ENCODE measurements around the gene TMOD2.

The TMOD2 gene

DNA sequence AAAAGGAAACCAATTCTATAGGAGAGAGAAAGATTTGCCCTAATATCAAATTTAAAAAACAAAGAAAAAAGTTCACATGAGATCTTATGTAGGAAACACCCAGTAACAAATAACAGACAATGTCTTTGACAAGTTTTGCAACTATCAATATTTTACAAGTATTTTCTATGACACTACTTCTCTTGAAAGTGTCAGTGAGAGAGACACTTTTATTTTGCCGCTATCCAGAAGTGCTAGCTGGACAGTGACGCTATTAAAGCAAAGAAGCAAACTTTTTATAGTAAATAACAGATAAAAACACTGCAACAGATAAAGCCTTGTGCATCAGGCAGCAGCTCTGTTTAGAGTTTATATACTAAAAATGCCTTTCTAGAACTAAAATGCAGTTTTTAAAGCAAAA, 27.2 kb upstream of the TMOD2 start:
- DNase-seq (ENCODE audit: low read depth) = no peak
- TF ChIP-seq, protein P1, sequence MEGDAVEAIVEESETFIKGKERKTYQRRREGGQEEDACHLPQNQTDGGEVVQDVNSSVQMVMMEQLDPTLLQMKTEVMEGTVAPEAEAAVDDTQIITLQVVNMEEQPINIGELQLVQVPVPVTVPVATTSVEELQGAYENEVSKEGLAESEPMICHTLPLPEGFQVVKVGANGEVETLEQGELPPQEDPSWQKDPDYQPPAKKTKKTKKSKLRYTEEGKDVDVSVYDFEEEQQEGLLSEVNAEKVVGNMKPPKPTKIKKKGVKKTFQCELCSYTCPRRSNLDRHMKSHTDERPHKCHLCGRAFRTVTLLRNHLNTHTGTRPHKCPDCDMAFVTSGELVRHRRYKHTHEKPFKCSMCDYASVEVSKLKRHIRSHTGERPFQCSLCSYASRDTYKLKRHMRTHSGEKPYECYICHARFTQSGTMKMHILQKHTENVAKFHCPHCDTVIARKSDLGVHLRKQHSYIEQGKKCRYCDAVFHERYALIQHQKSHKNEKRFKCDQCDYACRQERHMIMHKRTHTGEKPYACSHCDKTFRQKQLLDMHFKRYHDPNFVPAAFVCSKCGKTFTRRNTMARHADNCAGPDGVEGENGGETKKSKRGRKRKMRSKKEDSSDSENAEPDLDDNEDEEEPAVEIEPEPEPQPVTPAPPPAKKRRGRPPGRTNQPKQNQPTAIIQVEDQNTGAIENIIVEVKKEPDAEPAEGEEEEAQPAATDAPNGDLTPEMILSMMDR (conservative IDR thresholded peaks at IDR 0.05; ENCODE audit: control insufficient read depth, insufficient read depth, low read depth, low read length) = no peak
- H3K4me3 ChIP-seq (ENCODE audit: control insufficient read depth, low read depth, low read length) = no peak overlapping the region

DNA sequence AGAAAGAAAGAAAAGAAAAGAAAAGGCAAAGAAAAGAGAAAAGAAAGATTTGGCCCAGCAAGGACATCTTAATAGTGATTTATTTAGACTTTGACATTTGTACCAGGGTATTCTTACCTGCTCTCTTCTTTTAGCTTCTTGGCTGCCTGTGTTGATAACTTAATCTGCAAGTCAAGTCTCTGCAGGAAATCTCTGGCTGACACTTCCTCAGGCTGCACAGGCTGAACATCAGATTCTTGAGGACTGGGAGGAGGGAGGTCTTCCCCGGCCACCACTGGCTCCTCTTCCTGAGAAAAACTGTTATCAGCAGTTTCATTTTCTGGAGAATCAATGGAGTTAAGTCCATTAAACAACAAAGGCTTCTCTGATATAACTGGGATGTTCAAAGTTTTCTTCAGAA, 26.7 kb upstream of the TMOD2 start:
- TF ChIP-seq, protein P1 (conservative IDR thresholded peaks at IDR 0.05; ENCODE audit: control insufficient read depth, insufficient read depth, low read depth, low read length) = no peak
- H3K4me3 ChIP-seq (ENCODE audit: control insufficient read depth, low read depth, low read length) = no peak overlapping the region
- DNase-seq (ENCODE audit: low read depth) = no peak

DNA sequence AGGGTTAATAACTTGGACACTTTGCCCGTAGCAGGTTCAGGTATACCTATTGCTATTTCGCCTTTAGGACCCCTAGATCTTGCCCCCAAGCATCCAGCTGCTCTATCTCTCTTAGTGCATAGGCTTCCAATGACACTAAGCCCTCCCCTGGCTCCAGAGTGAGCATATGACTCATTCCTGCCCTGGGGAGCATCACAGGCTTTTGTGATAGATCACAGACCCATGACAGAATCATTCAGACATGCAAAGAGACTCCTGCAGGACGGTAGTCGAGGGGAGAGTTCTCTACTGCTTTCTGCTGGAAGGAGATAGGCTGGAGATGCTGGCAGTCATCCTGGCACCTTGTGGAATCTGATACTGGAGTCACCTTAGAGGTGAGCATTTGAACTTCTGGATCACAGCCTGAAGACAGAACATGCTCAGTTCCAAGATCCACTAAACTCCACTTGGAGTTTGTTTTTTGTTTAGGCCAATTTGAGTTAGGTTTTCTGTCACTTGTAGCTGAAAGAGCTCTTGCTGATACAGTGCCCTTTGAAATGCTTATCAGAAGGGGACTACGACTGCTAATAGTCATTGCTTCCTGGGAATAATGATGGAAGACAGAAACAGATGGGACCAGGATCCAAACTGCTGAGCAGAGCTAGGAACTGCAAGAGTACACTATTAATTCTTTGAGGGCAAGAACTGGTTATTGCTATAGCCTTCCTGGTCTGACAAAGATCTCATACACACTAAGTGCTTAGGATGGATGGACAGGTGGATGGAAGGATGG, 24.9 kb upstream of the TMOD2 start:
- no peak overlapping the region for H3K4me3 ChIP-seq (ENCODE audit: control insufficient read depth, low read depth, low read length)
- peak; percentile 91 for DNase-seq (ENCODE audit: low read depth)
- TF ChIP-seq, protein P1 (conservative IDR thresholded peaks at IDR 0.05; ENCODE audit: control insufficient read depth, insufficient read depth, low read depth, low read length) = peak; percentile 3

DNA sequence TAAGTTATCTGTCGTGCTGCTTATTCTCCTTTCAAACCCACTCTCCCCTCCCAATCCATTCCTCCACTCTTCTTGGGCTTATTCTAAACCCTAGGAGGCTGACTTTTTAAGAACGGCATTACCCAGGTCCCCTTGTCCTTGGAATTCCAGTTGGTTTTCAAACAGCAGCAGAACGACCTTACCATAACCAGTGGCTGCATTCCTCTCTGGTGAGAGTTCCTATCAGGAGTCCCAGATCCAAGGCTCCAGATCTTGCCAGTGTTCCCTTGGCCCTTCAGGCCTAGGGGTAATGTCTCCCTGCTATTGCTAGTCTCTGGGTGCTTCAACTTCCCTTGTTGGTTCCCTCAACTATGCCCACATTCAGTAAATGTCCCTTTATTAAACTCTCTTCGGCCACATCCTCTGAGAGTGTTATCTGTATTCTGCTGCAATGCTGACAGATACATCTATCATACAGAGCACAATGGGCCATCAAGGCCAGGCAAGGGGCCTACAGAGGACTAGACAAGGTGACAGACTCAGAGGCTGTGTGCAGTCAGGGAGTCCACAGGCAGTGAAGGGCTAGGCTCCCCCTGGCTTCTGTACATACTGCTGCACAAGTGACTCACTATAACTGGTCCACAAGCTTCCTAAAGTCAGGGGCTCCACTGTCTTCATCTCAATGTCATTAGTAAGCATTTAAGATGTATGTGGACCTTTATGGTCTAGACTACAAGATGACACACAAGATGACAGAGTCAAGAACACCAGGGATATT, 24.1 kb upstream of the TMOD2 start:
- DNase-seq (ENCODE audit: low read depth) = peak; percentile 51
- TF ChIP-seq, protein P1 (conservative IDR thresholded peaks at IDR 0.05; ENCODE audit: control insufficient read depth, insufficient read depth, low read depth, low read length) = peak; percentile 50
- no peak overlapping the region for H3K4me3 ChIP-seq (ENCODE audit: control insufficient read depth, low read depth, low read length)

DNA sequence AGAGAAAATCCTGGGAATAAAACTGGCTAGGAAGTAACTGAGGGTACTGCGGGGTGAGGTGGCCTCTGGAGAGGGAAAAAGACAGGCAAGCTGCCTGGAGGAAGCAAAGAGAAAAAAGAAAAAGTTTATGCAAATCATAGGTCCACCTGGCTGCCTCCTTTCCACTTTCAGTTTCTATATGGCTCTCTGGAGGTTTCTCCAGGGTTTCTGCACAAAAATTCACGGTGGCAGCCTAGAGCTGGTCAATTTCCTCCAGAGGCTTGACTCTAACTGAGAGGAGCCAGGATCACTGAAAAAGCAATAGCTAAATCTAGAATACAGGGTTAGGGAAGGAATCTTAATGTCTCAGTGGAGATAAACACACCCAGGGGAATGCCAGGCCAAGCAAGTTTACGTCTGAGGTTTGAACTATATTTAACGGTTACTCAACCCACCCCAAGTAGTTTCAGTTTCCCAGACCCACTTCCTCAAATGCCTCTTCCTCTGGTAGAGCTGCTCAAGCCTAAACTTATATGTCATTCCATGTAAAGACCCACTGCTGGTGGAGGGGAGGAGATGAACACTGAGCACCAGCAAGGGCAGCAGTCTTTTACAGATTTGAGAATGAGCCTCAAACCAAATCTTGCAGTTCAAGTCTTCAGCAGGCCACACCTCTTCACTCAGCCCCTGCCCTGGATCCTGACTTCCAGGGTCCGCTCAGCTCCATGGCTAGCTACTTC, 19.7 kb upstream of the TMOD2 start:
- TF ChIP-seq, protein P1 (conservative IDR thresholded peaks at IDR 0.05; ENCODE audit: control insufficient read depth, insufficient read depth, low read depth, low read length) = no peak
- DNase-seq (ENCODE audit: low read depth) = peak; percentile 71
- no peak overlapping the region for H3K4me3 ChIP-seq (ENCODE audit: control insufficient read depth, low read depth, low read length)

DNA sequence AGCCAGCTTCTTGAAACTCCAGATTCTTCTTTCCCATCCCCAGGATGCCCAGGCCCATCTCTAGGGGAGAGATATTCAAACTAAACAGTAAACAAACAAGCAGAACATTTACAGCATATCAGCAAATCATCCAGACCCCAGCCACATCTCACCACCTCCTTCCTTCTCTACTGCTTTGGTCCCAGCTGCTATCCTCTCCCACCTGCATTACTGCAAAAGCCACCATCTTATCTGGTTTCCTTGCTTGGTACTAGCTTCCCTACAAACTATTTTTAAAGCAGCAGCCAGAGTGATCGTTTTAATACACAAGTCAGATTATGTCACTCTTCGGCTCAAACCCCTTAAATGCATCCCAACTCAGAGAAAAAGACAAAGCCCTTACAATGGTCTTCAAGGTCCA, 18.8 kb upstream of the TMOD2 start:
- H3K4me3 ChIP-seq (ENCODE audit: control insufficient read depth, low read depth, low read length) = no peak overlapping the region
- no peak for DNase-seq (ENCODE audit: low read depth)
- TF ChIP-seq, protein P1 (conservative IDR thresholded peaks at IDR 0.05; ENCODE audit: control insufficient read depth, insufficient read depth, low read depth, low read length) = no peak

All from fibroblast of mammary gland (primary cell).